Naive thymus-derived CD4-positive, alpha-beta T cell (primary cell): ENCODE data around the gene ATP2B2. TPM values are rescaled to one million over a fixed set of nuclear protein-coding genes. Genes with fewer than 3 reads are reported as not detected.

ENCODE experiments used
- ATAC-seq: fragments of 150-1000 bp; cut with Tn5 transposase; 2 replicates; pipeline ENCODE4 v1.10.0; 2021; ENCODE audit warnings: mild to moderate bottlenecking, moderate library complexity
- CTCF ChIA-PET: fragments of 350-600 bp; sonication (Branson Sonifier 250); formaldehyde crosslinking; loops from one replicate; lab custom pipeline; 2021; ENCODE audit warnings: antibody characterized with exemption; lab: Charles Lee
- POLR2A ChIA-PET: fragments of 350-600 bp; sonication (Branson Sonifier 250); formaldehyde crosslinking; loops from one replicate; lab custom pipeline; 2021; ENCODE audit warnings: antibody characterized with exemption, inconsistent platforms; lab: Charles Lee
- DNase-seq, 9 donors: peaks; one replicate each; pipeline versions ENCODE4 v3.0.0 to v3.0.0-alpha.2; 2020 to 2022; ENCODE audit warnings: mixed read lengths in 1 of 9
- H3K27ac ChIP-seq: one replicate; pipeline ENCODE4 v1.7.0; 2013; ENCODE audit warnings: mild to moderate bottlenecking, low read depth, low read length, moderate library complexity
- H3K27me3 ChIP-seq, 2 donors: one replicate each; pipeline ENCODE4 v1.7.0; 2013; ENCODE audit warnings: low read length in 2 of 2, mild to moderate bottlenecking in 2 of 2, moderate library complexity in 2 of 2; ENCODE audit not compliant: control insufficient read depth in 2 of 2, insufficient read depth in 2 of 2
- H3K36me3 ChIP-seq, 3 experiments: 1 replicate in 2 of 3; 2 replicates in 1 of 3; pipeline ENCODE4 v1.7.0; 2013; ENCODE audit warnings: low read length in 3 of 3, mild to moderate bottlenecking in 3 of 3, moderate library complexity in 1 of 3; ENCODE audit not compliant: insufficient read depth in 3 of 3, control insufficient read depth in 2 of 3
- H3K4me1 ChIP-seq, 2 donors: one replicate each; pipeline ENCODE4 v1.7.0; 2013; ENCODE audit warnings: low read length in 2 of 2, mild to moderate bottlenecking in 2 of 2, moderate library complexity in 1 of 2; ENCODE audit not compliant: control insufficient read depth in 2 of 2, insufficient read depth in 2 of 2
- H3K4me3 ChIP-seq: 2 replicates; pipeline ENCODE4 v1.7.0; 2013; ENCODE audit warnings: mild to moderate bottlenecking, low read length
- H3K9me3 ChIP-seq, 3 experiments: 1 replicate in 2 of 3; 2 replicates in 1 of 3; pipeline ENCODE4 v1.7.0; 2013; ENCODE audit warnings: low read length in 3 of 3; ENCODE audit not compliant: control insufficient read depth in 2 of 3
- H3K27ac Mint-ChIP-seq, 9 donors: one replicate each; pipeline ENCODE4 v1.8.0; 2020 to 2022; ENCODE audit warnings: mixed read lengths in 9 of 9, mild to moderate bottlenecking in 8 of 9, moderate library complexity in 5 of 9, inconsistent platforms in 2 of 9
- H3K27me3 Mint-ChIP-seq, 5 donors: one replicate each; pipeline ENCODE4 v1.8.0; 2021 to 2022; ENCODE audit warnings: mixed read lengths in 5 of 5, mild to moderate bottlenecking in 1 of 5
- H3K36me3 Mint-ChIP-seq, 5 donors: one replicate each; pipeline ENCODE4 v1.8.0; 2020 to 2022; ENCODE audit warnings: mixed read lengths in 5 of 5, mild to moderate bottlenecking in 3 of 5, inconsistent platforms in 1 of 5
- H3K4me1 Mint-ChIP-seq, 7 donors: one replicate each; pipeline ENCODE4 v1.8.0; 2020 to 2022; ENCODE audit warnings: mixed read lengths in 7 of 7, mild to moderate bottlenecking in 3 of 7, inconsistent platforms in 1 of 7
- H3K4me3 Mint-ChIP-seq, 10 donors: one replicate each; pipeline ENCODE4 v1.8.0; 2020 to 2022; ENCODE audit warnings: mild to moderate bottlenecking in 10 of 10, mixed read lengths in 10 of 10, moderate library complexity in 6 of 10, inconsistent platforms in 2 of 10
- H3K9me3 Mint-ChIP-seq, 11 donors: one replicate each; pipeline ENCODE4 v1.8.0; 2020 to 2022; ENCODE audit warnings: mixed read lengths in 11 of 11, mild to moderate bottlenecking in 4 of 11, inconsistent platforms in 1 of 11, moderate library complexity in 1 of 11
- intact Hi-C, 2 donors: fragments of 100-400 bp; cut with micrococcal nuclease; formaldehyde crosslinking; loops; one replicate each; pipeline ENCODE4 v1.15.1; 2023
- polyA plus RNA-seq, 2 donors: library from polyadenylated mRNA; unstranded; fragments of 300-500 nt; fragmentation: Illumina TruSeq; gene quantifications; one replicate each; pipeline ENCODE4 v1.2.3, GENCODE V29; 2021
- total RNA-seq, 6 experiments: library from RNA in 5 of 6; stranded (reverse) in 5 of 6; gene quantifications; 1 replicate in 5 of 6; 2 replicates in 1 of 6; pipeline ENCODE4 v1.2.3 and lab custom pipeline; 2021 to 2026

Gene ATP2B2
- total and polyA plus RNA-seq, 7 experiments from 2014 or later: not detected

GRCh38 chr3:10520072-10520471 lies 14.7 kb upstream of the ATP2B2 start:
- POLR2A ChIA-PET: no interaction called here
- Histone ChIP-seq H3K36me3 (no peaks in the 10 kb centered on the region), H3K27ac (no peak overlapping the region), H3K4me3 (no peak overlapping the region), H3K27me3 (no peaks in the 10 kb centered on the region), H3K9me3 (no peaks in the 10 kb centered on the region), H3K4me1 (no peaks in the 10 kb centered on the region)
- H3K27ac Mint-ChIP-seq: no peak overlapping the region
- no peaks in the 10 kb centered on the region for H3K36me3 Mint-ChIP-seq
- DNase-seq: no peak
- intact Hi-C loops: no loop called here
- H3K9me3 Mint-ChIP-seq: peaks cover 0 to 1% (median 0%) of the 10 kb centered on the region in 11 donors
- CTCF ChIA-PET: no interaction called here
- no peak overlapping the region for H3K4me3 Mint-ChIP-seq
- H3K4me1 Mint-ChIP-seq: no peaks in the 10 kb centered on the region
- H3K27me3 Mint-ChIP-seq: peaks cover 11 to 39% (median 19%) of the 10 kb centered on the region in 5 donors
- ATAC-seq: no peak

GRCh38 chr3:10519236-10519635 lies 13.8 kb upstream of the ATP2B2 start:
- Histone ChIP-seq H3K9me3 (no peaks in the 10 kb centered on the region), H3K27me3 (no peaks in the 10 kb centered on the region), H3K36me3 (no peaks in the 10 kb centered on the region), H3K27ac (no peak overlapping the region), H3K4me3 (no peak overlapping the region), H3K4me1 (no peaks in the 10 kb centered on the region)
- Mint-ChIP-seq H3K36me3 (no peaks in the 10 kb centered on the region), H3K27me3 (peaks cover 4 to 33% (median 11%) of the 10 kb centered on the region in 5 donors), H3K9me3 (no peaks in the 10 kb centered on the region), H3K4me3 (no peak overlapping the region), H3K4me1 (no peaks in the 10 kb centered on the region), H3K27ac (no peak overlapping the region)
- DNase-seq (no peak), ATAC-seq (no peak)
- intact Hi-C loops: no loop called here
- ChIA-PET CTCF (no interaction called here), POLR2A (no interaction called here)

GRCh38 chr3:10518506-10519150 lies 13.2 kb upstream of the ATP2B2 start:
- no peaks in the 10 kb centered on the region for H3K36me3 ChIP-seq
- ChIA-PET CTCF (no interaction called here), POLR2A (no interaction called here)
- no peak overlapping the region for H3K27ac ChIP-seq
- no peaks in the 10 kb centered on the region for H3K9me3 Mint-ChIP-seq
- H3K27me3 ChIP-seq: no peaks in the 10 kb centered on the region
- no peaks in the 10 kb centered on the region for H3K4me1 ChIP-seq
- DNase-seq (no peak), ATAC-seq (no peak)
- no peaks in the 10 kb centered on the region for H3K4me1 Mint-ChIP-seq
- no peak overlapping the region for H3K4me3 Mint-ChIP-seq
- H3K4me3 ChIP-seq: no peak overlapping the region
- no peak overlapping the region for H3K27ac Mint-ChIP-seq
- peaks cover 0 to 27% (median 9%) of the 10 kb centered on the region in 5 donors for H3K27me3 Mint-ChIP-seq
- no peaks in the 10 kb centered on the region for H3K9me3 ChIP-seq
- H3K36me3 Mint-ChIP-seq: no peaks in the 10 kb centered on the region
- intact Hi-C loops: no loop called here

GRCh38 chr3:10517627-10518026 lies 12.2 kb upstream of the ATP2B2 start:
- no peak overlapping the region for H3K27ac Mint-ChIP-seq
- no peaks in the 10 kb centered on the region for H3K27me3 ChIP-seq
- peaks cover 0 to 17% (median 7%) of the 10 kb centered on the region in 5 donors for H3K27me3 Mint-ChIP-seq
- no peak overlapping the region for H3K27ac ChIP-seq
- H3K4me1 ChIP-seq: no peaks in the 10 kb centered on the region
- no peak overlapping the region for H3K4me3 Mint-ChIP-seq
- no peaks in the 10 kb centered on the region for H3K9me3 Mint-ChIP-seq
- H3K4me1 Mint-ChIP-seq: no peaks in the 10 kb centered on the region
- intact Hi-C loops: no loop called here
- ChIA-PET POLR2A (no interaction called here), CTCF (no interaction called here)
- H3K4me3 ChIP-seq: no peak overlapping the region
- DNase-seq (no peak), ATAC-seq (no peak)
- no peaks in the 10 kb centered on the region for H3K36me3 Mint-ChIP-seq
- H3K36me3 ChIP-seq: no peaks in the 10 kb centered on the region
- H3K9me3 ChIP-seq: no peaks in the 10 kb centered on the region

- Mint-ChIP-seq H3K4me1 (no peaks in the 10 kb centered on the region), H3K36me3 (no peaks in the 10 kb centered on the region), H3K4me3 (no peak overlapping the region), H3K9me3 (no peaks in the 10 kb centered on the region), H3K27ac (no peak overlapping the region), H3K27me3 (peaks cover 0 to 10% (median 4%) of the 10 kb centered on the region in 5 donors)
- Histone ChIP-seq H3K27ac (no peak overlapping the region), H3K4me3 (no peak overlapping the region), H3K36me3 (no peaks in the 10 kb centered on the region), H3K9me3 (no peaks in the 10 kb centered on the region), H3K4me1 (no peaks in the 10 kb centered on the region), H3K27me3 (no peaks in the 10 kb centered on the region)
- intact Hi-C loops: no loop called here
- ChIA-PET POLR2A (no interaction called here), CTCF (no interaction called here)
- no peak for ATAC-seq
- no peak for DNase-seq
These were observed 11.4 kb upstream of the ATP2B2 start for GRCh38 chr3:10516544-10517452.

- H3K4me3 Mint-ChIP-seq: no peak overlapping the region
- POLR2A ChIA-PET: no interaction called here
- H3K27ac Mint-ChIP-seq: no peak overlapping the region
- H3K9me3 ChIP-seq: no peaks in the 10 kb centered on the region
- no peaks in the 10 kb centered on the region for H3K4me1 Mint-ChIP-seq
- intact Hi-C loops: no loop called here
- peaks cover 0 to 4% (median 0%) of the 10 kb centered on the region in 5 donors for H3K27me3 Mint-ChIP-seq
- H3K36me3 ChIP-seq: no peaks in the 10 kb centered on the region
- no peak overlapping the region for H3K27ac ChIP-seq
- no peaks in the 10 kb centered on the region for H3K4me1 ChIP-seq
- H3K9me3 Mint-ChIP-seq: no peaks in the 10 kb centered on the region
- H3K27me3 ChIP-seq: no peaks in the 10 kb centered on the region
- DNase-seq (no peak), ATAC-seq (no peak)
- no peaks in the 10 kb centered on the region for H3K36me3 Mint-ChIP-seq
- CTCF ChIA-PET: no interaction called here
- H3K4me3 ChIP-seq: no peak overlapping the region
These were observed 10.6 kb upstream of the ATP2B2 start for GRCh38 chr3:10515884-10516495.
